Endometrial microvascular endothelial cells (primary cell): ENCODE results near the gene C14orf180. TPM values are rescaled to one million over a fixed set of nuclear protein-coding genes. Genes with fewer than 3 reads are reported as not detected.

Experiments
- in situ Hi-C: cut with HindIII; loops from 2 replicates; pipeline ENCODE4 v1.10.0; 2017; ENCODE audit warnings: low sequenced_read_pairs, low pct_unique_long_range_greater_than_20kb; ENCODE audit errors: inconsistent ontology term
- total RNA-seq: library from RNA; depleted of rRNA; stranded (reverse); fragments of >200 nt; gene quantifications from one replicate; pipeline ENCODE4 v1.2.3, GENCODE V29; 2015; ENCODE audit errors: inconsistent ontology term

C14orf180 gene
- total RNA-seq, 1 donor from 2014 or later, result not detected

GRCh38 chr14:104559028-104559803, 20.3 kb upstream of the C14orf180 start:
- in situ Hi-C loops, result no loop called here

DNA sequence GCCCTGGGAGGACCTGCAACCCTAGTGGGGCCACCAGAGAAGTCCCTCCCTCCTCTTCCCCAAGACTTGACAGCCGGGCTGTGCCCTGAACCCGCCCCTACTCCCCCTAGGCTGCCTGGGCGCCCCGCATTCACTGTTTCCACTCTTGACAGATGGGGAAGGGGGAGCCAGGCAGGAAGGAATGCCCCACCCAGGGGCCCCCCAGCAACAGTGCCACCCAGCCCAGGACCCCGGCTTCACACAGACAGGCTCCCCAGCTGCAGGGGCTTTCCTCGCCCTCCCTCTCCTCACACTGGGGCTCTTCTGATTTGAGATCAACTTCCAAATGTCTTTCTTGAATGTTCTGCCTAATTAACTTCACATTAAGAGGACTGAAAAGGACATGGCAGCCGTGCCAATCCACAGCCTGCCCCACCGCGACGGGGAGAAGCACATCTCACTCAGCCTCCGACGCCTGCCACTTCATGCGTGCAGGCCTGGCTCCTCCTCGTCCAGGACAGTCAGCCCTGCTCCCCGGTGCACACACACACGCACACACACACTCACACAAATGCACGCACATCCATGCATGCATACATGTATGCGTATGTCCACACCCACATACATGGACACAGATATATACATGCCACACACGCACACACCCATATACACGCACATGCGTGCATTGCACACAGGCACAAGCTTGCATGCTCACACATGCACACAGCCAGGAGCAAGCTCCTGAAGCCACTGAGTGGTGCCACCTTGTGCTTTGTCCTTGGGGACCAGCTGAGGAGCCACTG, 19.6 kb upstream of the C14orf180 start:
- in situ Hi-C loops, result no loop called here

DNA sequence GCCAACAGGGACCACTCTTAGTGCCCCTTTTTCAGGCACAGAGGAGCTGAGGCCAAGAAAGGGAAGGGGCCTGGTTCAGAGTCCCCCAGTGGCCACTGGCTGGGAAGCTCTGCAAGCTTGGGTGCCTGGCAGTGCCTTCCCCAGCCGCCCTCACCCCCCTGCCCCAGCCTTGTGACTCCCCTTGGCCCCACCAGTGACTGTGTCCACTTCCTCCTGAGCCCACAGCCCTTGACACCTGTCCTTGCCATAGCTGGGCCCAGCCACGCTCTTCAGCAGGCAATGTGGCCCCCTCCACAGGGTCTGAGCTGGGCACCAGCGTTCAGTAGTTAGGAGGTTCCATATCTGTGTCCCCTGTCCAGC, 19.0 kb upstream of the C14orf180 start:
- in situ Hi-C loops, result no loop called here

GRCh38 chr14:104561124-104561557, 18.4 kb upstream of the C14orf180 start:
- in situ Hi-C loops, result no loop called here

GRCh38 chr14:104561632-104562495, 17.7 kb upstream of the C14orf180 start:
- in situ Hi-C loops, result no loop called here

DNA sequence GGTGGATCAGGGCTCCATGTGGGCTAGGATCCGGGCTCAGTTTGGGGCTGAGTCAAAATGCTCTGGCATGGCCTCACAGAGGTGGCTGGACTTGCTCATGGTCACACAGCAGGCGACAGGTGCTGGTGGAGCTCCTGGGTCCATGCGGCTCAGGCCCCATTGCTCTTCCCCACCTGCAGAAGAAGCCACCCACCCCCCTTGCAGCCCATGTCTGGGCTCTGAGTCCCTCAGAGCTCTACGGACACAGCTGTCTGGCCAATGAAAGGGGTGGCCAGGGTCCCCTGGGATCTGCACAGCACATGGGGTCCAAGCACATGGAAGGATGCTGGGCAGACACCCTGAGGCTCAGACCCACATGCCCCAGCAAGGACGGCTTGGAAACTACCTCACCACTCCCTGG, 17.0 kb upstream of the C14orf180 start:
- in situ Hi-C loops, result no loop called here

- in situ Hi-C loops, result no loop called here
Measured at GRCh38 chr14:104563191-104563741, 16.3 kb upstream of the C14orf180 start.

- in situ Hi-C loops, result no loop called here
Measured at GRCh38 chr14:104563742-104564615, 15.6 kb upstream of the C14orf180 start.

DNA sequence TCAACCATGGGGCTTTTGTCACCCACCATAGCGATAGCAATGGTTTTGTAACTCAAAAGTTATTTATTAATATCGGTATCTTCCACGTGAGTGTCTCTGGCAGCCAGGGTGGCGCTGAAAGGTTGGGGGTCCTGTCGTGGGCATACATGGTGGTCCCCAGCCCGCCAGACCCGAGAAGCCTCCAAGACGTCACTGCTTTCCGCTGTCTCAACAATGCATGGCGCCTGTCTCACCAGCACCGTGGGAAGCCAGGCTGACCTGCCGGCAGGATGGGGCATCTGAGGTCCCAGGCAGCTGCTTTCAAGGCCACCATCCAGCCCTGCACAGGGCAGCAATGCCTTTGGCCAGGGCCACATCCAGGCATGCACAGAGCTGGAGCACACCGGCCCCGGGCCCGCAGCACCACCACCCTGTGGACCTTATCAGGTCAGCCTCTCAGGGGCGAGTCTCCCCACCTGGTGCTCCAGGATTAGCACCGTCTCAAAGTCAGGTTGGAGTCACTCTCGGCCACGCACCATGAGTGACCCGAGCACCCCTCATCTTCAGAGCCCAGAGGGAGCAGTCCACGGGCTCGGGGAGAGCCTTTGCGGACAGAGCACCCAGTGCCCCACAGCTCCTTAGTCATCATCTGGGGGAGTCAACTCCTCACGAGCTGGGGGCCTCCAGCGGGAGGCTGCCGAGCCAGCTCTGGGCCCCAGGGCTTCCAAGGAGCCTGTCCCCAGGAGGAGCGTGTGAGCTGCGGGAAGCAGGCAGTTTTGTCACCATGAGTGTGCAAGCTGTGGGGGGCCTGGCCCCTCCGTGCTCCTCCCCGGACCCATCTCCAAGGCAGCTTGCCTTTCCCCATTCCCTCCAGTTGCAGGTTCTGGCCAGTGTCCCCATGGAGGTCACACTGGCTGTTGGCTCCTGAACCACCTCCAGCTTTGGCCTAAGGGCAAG, 14.6 kb upstream of the C14orf180 start:
- in situ Hi-C loops, result no loop called here

DNA sequence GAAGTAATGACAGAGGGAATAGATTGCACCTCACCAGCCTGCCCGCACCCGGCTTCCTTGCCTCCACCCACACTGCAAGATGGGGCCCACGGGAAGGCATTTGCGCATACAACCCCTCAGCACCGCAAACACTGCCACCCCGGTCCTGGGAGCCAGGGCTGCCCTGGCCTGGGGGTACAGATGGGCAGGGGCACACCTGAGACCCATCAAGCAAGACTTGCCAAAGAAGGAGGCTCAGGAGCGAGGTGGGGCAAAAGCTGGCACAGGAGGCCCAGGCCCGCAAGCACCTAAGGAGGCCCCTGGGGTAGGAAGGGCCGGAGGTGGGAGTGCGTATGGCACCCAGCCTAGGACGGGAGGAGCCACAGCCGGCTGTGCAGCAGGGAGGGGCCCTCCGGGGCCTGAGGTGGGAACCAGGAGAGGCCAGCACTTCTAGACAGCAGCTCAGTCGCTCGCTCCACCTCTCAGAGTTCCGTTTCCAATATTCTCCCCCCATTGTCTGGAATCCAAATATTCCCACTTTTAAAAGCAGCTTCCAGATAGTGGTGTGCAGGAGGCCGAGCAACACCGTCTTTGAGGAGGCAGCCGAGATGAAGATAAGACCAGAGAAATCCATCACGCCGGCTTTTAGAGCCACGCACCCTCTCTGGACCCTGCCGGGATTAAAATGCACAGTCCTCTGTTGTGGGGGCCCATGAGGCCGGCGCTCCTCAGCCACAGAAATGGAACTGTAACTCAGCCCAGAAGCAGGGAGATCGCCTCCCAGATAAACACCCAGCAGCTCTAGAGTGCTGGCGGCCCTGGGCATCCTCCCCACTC, 12.2 kb upstream of the C14orf180 start:
- in situ Hi-C loops, result no loop called here

- in situ Hi-C loops, result no loop called here
Measured at GRCh38 chr14:104567957-104568225, 11.7 kb upstream of the C14orf180 start.

GRCh38 chr14:104568620-104569019, 10.9 kb upstream of the C14orf180 start:
- in situ Hi-C loops, result no loop called here

DNA sequence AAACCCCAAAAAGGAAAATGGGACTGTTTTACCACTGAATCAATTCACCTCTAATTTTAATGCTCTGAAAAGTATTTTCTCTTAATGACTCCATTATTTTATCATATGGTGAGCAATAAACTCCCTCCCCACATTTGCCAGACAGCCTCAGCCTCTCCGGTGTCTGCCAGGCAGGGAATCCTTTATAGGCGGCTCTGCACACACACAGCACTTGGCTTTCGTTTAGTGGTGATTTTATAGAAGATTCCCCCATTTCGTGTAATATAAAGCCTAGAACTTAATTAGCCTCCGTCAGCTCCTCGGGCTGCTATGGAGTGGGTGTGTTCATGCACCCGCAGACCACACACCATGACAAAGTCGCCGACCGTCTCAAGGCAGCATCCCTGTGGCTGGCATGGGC, 10.1 kb upstream of the C14orf180 start:
- in situ Hi-C loops, result no loop called here

GRCh38 chr14:104571246-104571645, 8.3 kb upstream of the C14orf180 start:
- in situ Hi-C loops, result no loop called here

- in situ Hi-C loops, result no loop called here
Measured at GRCh38 chr14:104572024-104572626, 7.4 kb upstream of the C14orf180 start.

DNA sequence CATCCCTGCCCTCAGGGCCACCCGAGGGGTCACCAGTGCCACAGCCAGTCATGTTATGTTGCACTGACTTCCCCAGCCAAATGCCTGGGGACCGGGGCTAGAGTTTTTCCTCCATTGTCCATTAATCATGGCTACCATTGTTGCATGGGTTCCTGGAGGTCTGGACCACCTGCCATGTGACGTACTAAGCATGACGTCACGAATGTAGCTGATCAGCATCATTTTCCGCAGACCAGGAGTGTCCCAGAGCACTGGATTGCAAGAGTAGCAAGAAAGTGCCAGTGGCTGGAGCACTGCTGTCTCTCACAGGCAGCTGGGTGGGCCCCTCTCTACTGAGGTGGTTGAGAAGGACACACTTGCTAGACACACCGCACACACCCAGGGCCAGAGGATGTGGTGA, 6.9 kb upstream of the C14orf180 start:
- in situ Hi-C loops, result no loop called here
